K562 (cell line): ENCODE data around the gene EPS8L1. TPM values are rescaled to one million over a fixed set of nuclear protein-coding genes. Genes with fewer than 3 reads are reported as not detected.
A peak's percentile ranks its signal among the peaks of the same experiment; 100 is the strongest.

Experiments
- ATAC-seq: fragments of 200-7000 bp; cut with Tn5 transposase; 3 replicates; pipeline ENCODE4 v1.9.1; 2020; ENCODE audit warnings: moderate library complexity
- BruUV-seq: library from RNA; stranded (reverse); fragments of 400-500 nt; replicated peaks from 2 replicates; lab custom pipeline; 2021; lab: Mats Ljungman, UMichigan
- CTCF ChIA-PET: fragments of 300-600 bp; formaldehyde crosslinking; extraction: SDS; loops from one replicate; lab custom pipeline; 2021; ENCODE audit warnings: low intra/inter-chr PET ratio; lab: Yijun Ruan, JAX
- POLR2A ChIA-PET: fragments of 300-600, 350-650 bp; sonication (Branson Sonifier 250); formaldehyde crosslinking; extraction: SDS; loops from one replicate; lab custom pipeline; 2021; ENCODE audit warnings: antibody characterized with exemption, inconsistent platforms; lab: Yijun Ruan, JAX
- DNase-seq, 4 experiments: peaks; one replicate each; pipeline versions ENCODE4 v3.0.0 to v3.0.0-alpha.2; 2011 to 2018; ENCODE audit warnings: low spot score in 3 of 4, mixed read lengths in 3 of 4; ENCODE audit errors: extremely low read depth in 1 of 4
- FAIRE-seq: peaks from 2 replicates; lab custom pipeline; 2011; peaks lifted over from hg19 to GRCh38; lab: Jason Lieb, UNC
- H2AFZ ChIP-seq: 2 replicates; pipeline ENCODE4 v1.6.0; 2011; ENCODE audit warnings: low read depth, low read length, control low read depth, inconsistent platforms
- H3K27ac ChIP-seq: fragments of 200-600 bp; 3 replicates; pipeline ENCODE4 v1.8.0; 2011; ENCODE audit warnings: low read depth, mild to moderate bottlenecking, control low read depth, inconsistent platforms, low read length, moderate library complexity, mixed read lengths; ENCODE audit errors: extremely low read depth
- H3K27me3 ChIP-seq, 2 experiments: fragments of 300-600 bp in 1 of 2; 2 replicates in 1 of 2; 3 replicates in 1 of 2; pipeline versions ENCODE4 v1.6.0 to v1.8.0; 2011; ENCODE audit warnings: inconsistent platforms in 2 of 2, low read length in 2 of 2, mild to moderate bottlenecking in 1 of 2, mixed read lengths in 1 of 2, moderate library complexity in 1 of 2; ENCODE audit not compliant: control insufficient read depth in 2 of 2, insufficient read depth in 2 of 2
- H3K36me3 ChIP-seq: fragments of 300-600 bp; 3 replicates; pipeline ENCODE4 v1.8.0; 2011; ENCODE audit warnings: mild to moderate bottlenecking, low read length, inconsistent platforms; ENCODE audit not compliant: control insufficient read depth, insufficient read depth
- H3K4me1 ChIP-seq, 2 experiments: fragments of 200-600 bp in 1 of 2; replicated peaks in 1 of 2; 2 replicates in 1 of 2; 3 replicates in 1 of 2; pipeline versions ENCODE4 v1.5.1 to v1.8.0; 2011; ENCODE audit warnings: inconsistent platforms in 2 of 2, low read length in 2 of 2, mild to moderate bottlenecking in 1 of 2, mixed read lengths in 1 of 2, moderate library complexity in 1 of 2; ENCODE audit not compliant: control insufficient read depth in 2 of 2, insufficient read depth in 2 of 2
- H3K4me2 ChIP-seq: 2 replicates; pipeline ENCODE4 v1.6.1; 2011; ENCODE audit warnings: low read length, control low read depth, inconsistent platforms, mixed read lengths; ENCODE audit not compliant: insufficient read depth
- H3K4me3 ChIP-seq: fragments of 200-600 bp; sonication (generic), shearing (Covaris generic); 2 replicates; pipeline ENCODE4 v1.5.1; 2016; ENCODE audit warnings: control low read depth, inconsistent platforms
- H3K79me2 ChIP-seq: fragments of 200-600 bp; 3 replicates; pipeline ENCODE4 v1.8.0; 2011; ENCODE audit warnings: low read length, inconsistent platforms; ENCODE audit not compliant: control insufficient read depth, insufficient read depth
- H3K9ac ChIP-seq, 2 experiments: 2 replicates each; pipeline versions ENCODE4 v1.6.0 to v1.6.1; 2011; ENCODE audit warnings: low read depth in 2 of 2, low read length in 2 of 2, control low read depth in 1 of 2, inconsistent platforms in 1 of 2, mild to moderate bottlenecking in 1 of 2, mixed read lengths in 1 of 2; ENCODE audit not compliant: insufficient read depth in 1 of 2
- H3K9me1 ChIP-seq: one replicate; pipeline ENCODE4 v1.6.0; 2011; ENCODE audit warnings: inconsistent platforms, mild to moderate bottlenecking, low read length, moderate library complexity; ENCODE audit not compliant: control insufficient read depth, insufficient read depth
- H3K9me3 ChIP-seq: replicated peaks from 2 replicates; pipeline ENCODE4 v1.5.1; 2011; ENCODE audit warnings: low read depth, low read length, inconsistent platforms; ENCODE audit not compliant: control insufficient read depth, insufficient read depth
- H4K20me1 ChIP-seq: replicated peaks from 2 replicates; pipeline ENCODE4 v1.6.1; 2011; ENCODE audit warnings: low read length, inconsistent platforms, mixed read lengths; ENCODE audit not compliant: control insufficient read depth, insufficient read depth
- BDP1 ChIP-seq: IDR thresholded peaks from 3 replicates; pipeline ENCODE4 v1.6.1; 2011; ENCODE audit not compliant: insufficient read length, insufficient read depth
- CBX2 ChIP-seq: fragments of 200-600 bp; sonication (generic); IDR thresholded peaks from one replicate; pipeline ENCODE4 v1.6.1; 2012; ENCODE audit warnings: mild to moderate bottlenecking, low read length, inconsistent platforms; ENCODE audit not compliant: insufficient read depth, poor library complexity, severe bottlenecking
- E2F1 ChIP-seq: sonication (generic); formaldehyde crosslinking; IDR thresholded peaks from 2 replicates; pipeline ENCODE4 v1.8.1; 2023; ENCODE audit warnings: mild to moderate bottlenecking, missing genetic modification reagents, moderate library complexity
- HMGN3 ChIP-seq: IDR thresholded peaks from 2 replicates; pipeline ENCODE4 v1.6.1; 2011; ENCODE audit warnings: borderline replicate concordance, low read depth, mild to moderate bottlenecking, mixed read lengths, low read length; ENCODE audit not compliant: insufficient read length; ENCODE audit errors: extremely low read depth
- NR2C2 ChIP-seq, 2 experiments: fragments of 200-800 bp in 1 of 2; sonication (Bioruptor generic) in 1 of 2; sonication (generic) in 1 of 2; formaldehyde crosslinking in 1 of 2; IDR thresholded peaks; 2 replicates each; pipeline versions ENCODE4 v1.6.1 to v1.8.0; 2016 to 2022; ENCODE audit warnings: mild to moderate bottlenecking in 1 of 2, missing compliant biosample characterization in 1 of 2, missing genetic modification characterization in 1 of 2, missing genetic modification reagents in 1 of 2
- POLR3G ChIP-seq: IDR thresholded peaks from 2 replicates; pipeline ENCODE4 v1.6.1; 2011; ENCODE audit not compliant: insufficient read length, insufficient replicate concordance; ENCODE audit errors: extremely low read depth
- POU5F1 ChIP-seq: fragments of 150-350 bp; IDR thresholded peaks from 2 replicates; pipeline ENCODE4 v1.6.1; 2014; ENCODE audit warnings: borderline replicate concordance, low read length, low read depth, mild to moderate bottlenecking; ENCODE audit not compliant: partially characterized antibody
- SAFB ChIP-seq: fragments of 200-400 bp; formaldehyde crosslinking; IDR thresholded peaks from 2 replicates; pipeline ENCODE4 v1.6.1; 2017; ENCODE audit warnings: low read depth, low read length, borderline replicate concordance
- ZBTB34 ChIP-seq: fragments of 250-450 bp; sonication (Bioruptor Pico); IDR thresholded peaks from 2 replicates; pipeline ENCODE4 v1.8.0; 2021; ENCODE audit warnings: mild to moderate bottlenecking, moderate library complexity
- WGBS: fragments of 100-300 bp; shearing (Covaris generic); methylation state at CpG from one replicate; pipeline ENCODE4 v1.1.6; 2016; ENCODE audit warnings: low coverage, mixed read lengths; ENCODE audit not compliant: insufficient coverage; ENCODE audit errors: missing lambda C conversion rate; 5-methylcytosine and 5-hydroxymethylcytosine counted together
- in situ Hi-C: fragments of 300-500 bp; cut with MboI; formaldehyde crosslinking; loops from 4 replicates; pipeline ENCODE4 v1.15.0; 2018; ENCODE audit warnings: inconsistent platforms, mixed read lengths
- intact Hi-C: fragments of 100-400 bp; cut with micrococcal nuclease; formaldehyde crosslinking; loops from 2 replicates; pipeline ENCODE4 v1.14.2; 2022
- polyA plus RNA-seq, 8 experiments: library from polyadenylated mRNA; depleted of rRNA in 4 of 8; stranded (reverse) in 5 of 8; unstranded in 3 of 8; fragments of >200 nt; fragmentation: Nextera tagmentation in 2 of 8; fragmentation: Illumina TruSeq in 1 of 8; extraction: Ambion mirVana in 2 of 8; extraction: Trizol in 1 of 8; gene quantifications; 2 replicates each; pipeline versions ENCODE4 v1.2.1 to v1.2.3, GENCODE V29; 2011 to 2014; ENCODE audit warnings: inconsistent platforms in 1 of 8, missing spikeins in 1 of 8
- total RNA-seq, 7 experiments: library from RNA; depleted of rRNA in 6 of 7; stranded (reverse); fragments of >200 nt in 6 of 7; fragmentation: Illumina TruSeq in 2 of 7; extraction: Trizol in 2 of 7; gene quantifications; 2 replicates each; pipeline versions ENCODE4 v1.2.1 to v1.2.3, GENCODE V29; 2011 to 2021; ENCODE audit warnings: low replicate concordance in 1 of 7

Gene EPS8L1
- total and polyA plus RNA-seq, 9 of the 15 experiments (the other 6 are each of a cell fraction or from before 2014, with no cell fraction given): 0.35 to 22.1 (median 11.9) TPM

- Histone ChIP-seq H3K4me2 (no peak overlapping the region), H3K9me1 (no peaks in the 10 kb centered on the region)
Measured at GRCh38 chr19:55076321-55076720, 652 bp downstream of the EPS8L1 start.

More at GRCh38 chr19:55076321-55076720, 652 bp downstream of the EPS8L1 start:
- H3K27ac ChIP-seq: no peak overlapping the region
- in situ Hi-C loops: no loop called here
- ChIA-PET CTCF (no interaction called here), POLR2A (interaction anchor here (0.6 to 1.2 kb wide), 2 partner anchors 8 to 225 kb away, joined by 3 to 4 read pairs; no protein-coding TSS in a partner anchor)
- H3K9me3 ChIP-seq: no peaks in the 10 kb centered on the region
- H3K79me2 ChIP-seq: peaks cover 7% of the 10 kb centered on the region; the same call in 2 of the 3 replicates
- intact Hi-C loops: no loop called here
- peaks cover 7% of the 10 kb centered on the region; the same call in 1 of the 3 replicates for H3K36me3 ChIP-seq
- DNase-seq: no peak
- H4K20me1 ChIP-seq: no peaks in the 10 kb centered on the region
- H3K4me3 ChIP-seq: no peak overlapping the region
- no peaks in the 10 kb centered on the region for H3K27me3 ChIP-seq
- BruUV-seq: no TSS peak
- TF ChIP-seq POLR3G (no peak), NR2C2 (CRISPR knock-in tag; IDR thresholded peaks at IDR 0.05) (no peak), NR2C2 (tag; IDR thresholded peaks at IDR 0.05) (no peak), ZBTB34 (CRISPR knock-in tag) (no peak), POU5F1 (no peak), CBX2 (no peak), SAFB (no peak), E2F1 (no peak), BDP1 (no peak), HMGN3 (no peak)
- H3K4me1 ChIP-seq: peaks cover 4 to 38% of the 10 kb centered on the region in 2 experiments
- H2AFZ ChIP-seq: no peak overlapping the region
- FAIRE-seq: no peak
- peak overlapping the region in 1 of 2 experiments; percentile 43; a peak in 1 of 4 replicates for H3K9ac ChIP-seq
- no peak for ATAC-seq
- 65% methylated on average over 6 of the region's 12 CpGs for WGBS
